ENCODE measurements around the gene EXOC1.
"Not testable (repeated sequence)": the region's sequence is repeated elsewhere in the genome, so short reads cannot be mapped to it uniquely, and the experiment has no call there.

Gene EXOC1

DNA sequence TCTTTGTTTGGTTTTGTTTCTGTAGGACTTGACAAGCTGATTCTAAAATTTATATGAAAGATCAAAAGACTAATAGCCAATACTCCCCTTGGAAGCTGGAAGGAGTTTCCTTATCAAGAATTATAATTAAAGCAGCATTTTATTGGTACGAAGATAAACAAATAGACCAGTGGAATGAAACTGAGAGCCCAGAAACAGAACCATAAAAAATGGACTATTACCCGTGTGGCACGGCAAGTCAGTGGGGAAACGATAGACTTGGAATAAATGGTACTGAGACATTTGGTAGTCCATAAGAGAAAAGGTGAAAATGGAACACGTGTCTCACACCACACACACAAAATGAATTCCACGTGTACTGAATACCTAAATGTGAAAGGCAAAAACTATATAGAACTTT lies 52.9 kb downstream of the EXOC1 start:
- Mint-ChIP-seq H3K4me3 (no peak overlapping the region), H3K27ac (no peak overlapping the region)

DNA sequence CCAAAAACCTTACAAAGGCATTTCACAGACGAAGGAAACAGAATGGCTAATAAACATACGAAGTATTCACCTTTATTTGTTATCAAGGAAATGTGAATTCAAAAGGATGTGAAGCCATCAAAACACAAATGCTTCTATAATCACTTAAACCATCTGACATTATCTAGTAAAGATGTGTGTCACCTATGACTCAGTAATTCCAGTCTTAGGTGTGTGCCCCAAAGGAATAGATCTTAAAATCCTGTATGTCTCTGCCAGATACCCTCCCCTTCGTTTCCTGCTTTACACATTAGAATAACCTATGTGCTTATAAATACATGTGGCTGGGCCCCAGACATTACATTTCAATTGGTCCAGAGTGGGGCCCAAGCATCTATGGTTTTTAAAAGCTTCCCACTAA lies 53.5 kb downstream of the EXOC1 start:
- H3K4me3 Mint-ChIP-seq, result no peak overlapping the region

More for the DNA sequence above, 52.9 kb downstream of the EXOC1 start:
- Mint-ChIP-seq H3K9me3 (no peaks in the 10 kb centered on the region), H3K4me1 (ENCODE audit: low read depth) (peaks cover 8% of the 10 kb centered on the region), H3K36me3 (ENCODE audit: low read depth) (peaks cover 27% of the 10 kb centered on the region), H3K27me3 (ENCODE audit: low read depth) (no peaks in the 10 kb centered on the region)

GRCh38 chr4:55907469-55907868 lies 54.0 kb downstream of the EXOC1 start:
- Mint-ChIP-seq H3K27ac (peak overlapping the region; percentile 43), H3K27me3 (ENCODE audit: low read depth) (no peaks in the 10 kb centered on the region), H3K36me3 (ENCODE audit: low read depth) (peaks cover 23% of the 10 kb centered on the region), H3K4me3 (no peak overlapping the region), H3K4me1 (ENCODE audit: low read depth) (peaks cover 8% of the 10 kb centered on the region), H3K9me3 (no peaks in the 10 kb centered on the region)

More for the DNA sequence above, 53.5 kb downstream of the EXOC1 start:
- Mint-ChIP-seq H3K9me3 (no peaks in the 10 kb centered on the region), H3K27ac (no peak overlapping the region), H3K36me3 (ENCODE audit: low read depth) (peaks cover 27% of the 10 kb centered on the region), H3K4me1 (ENCODE audit: low read depth) (peaks cover 8% of the 10 kb centered on the region), H3K27me3 (ENCODE audit: low read depth) (no peaks in the 10 kb centered on the region)

DNA sequence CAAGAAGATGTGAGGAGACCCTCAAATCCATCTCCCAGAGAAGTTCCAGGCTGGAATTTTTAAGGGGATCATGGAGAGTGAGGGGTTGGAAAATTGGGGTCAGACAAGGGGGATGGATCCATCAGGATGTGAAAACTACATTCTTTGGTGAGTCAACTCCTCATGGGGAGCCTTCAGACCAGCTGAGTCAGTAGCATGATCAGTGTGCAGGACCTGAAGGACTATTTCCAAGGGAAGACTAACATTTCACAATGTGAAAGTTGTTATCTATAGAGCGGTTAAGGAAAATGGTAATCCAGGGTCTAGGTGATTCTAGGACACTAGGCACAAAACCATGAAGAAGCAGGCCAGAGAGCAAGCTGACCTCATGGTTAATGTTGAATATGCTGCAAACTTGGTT lies 56.7 kb downstream of the EXOC1 start:
- Mint-ChIP-seq H3K36me3 (ENCODE audit: low read depth) (peaks cover 15% of the 10 kb centered on the region), H3K4me1 (ENCODE audit: low read depth) (peaks cover 8% of the 10 kb centered on the region), H3K27ac (no peak overlapping the region), H3K4me3 (no peak overlapping the region), H3K9me3 (no peaks in the 10 kb centered on the region), H3K27me3 (ENCODE audit: low read depth) (peaks cover 6% of the 10 kb centered on the region)

DNA sequence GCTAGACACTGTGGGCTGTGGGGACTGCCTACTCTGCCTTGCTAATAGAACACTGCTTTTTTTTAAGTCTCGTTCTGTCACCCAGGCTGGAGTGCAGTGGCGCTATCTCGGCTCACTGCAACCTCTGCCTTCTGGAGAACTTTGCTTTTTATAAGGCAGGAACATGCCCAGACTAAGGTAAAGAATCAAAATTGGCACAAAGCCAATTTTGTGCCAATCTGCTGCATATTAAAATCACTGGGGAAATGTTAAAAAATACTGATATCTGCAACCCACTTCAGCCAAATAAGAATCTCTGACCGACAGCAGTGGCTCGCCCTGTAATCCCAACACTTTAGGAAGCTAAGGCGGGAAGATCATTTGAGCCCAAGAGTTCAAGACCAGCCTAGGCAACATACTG lies 58.8 kb downstream of the EXOC1 start:
- Mint-ChIP-seq H3K27me3 (ENCODE audit: low read depth) (peaks cover 6% of the 10 kb centered on the region), H3K9me3 (no peaks in the 10 kb centered on the region), H3K27ac (no peak overlapping the region), H3K4me1 (ENCODE audit: low read depth) (peaks cover 5% of the 10 kb centered on the region), H3K4me3 (no peak overlapping the region), H3K36me3 (ENCODE audit: low read depth) (peaks cover 4% of the 10 kb centered on the region)

- Mint-ChIP-seq H3K4me1 (ENCODE audit: low read depth) (no peaks in the 10 kb centered on the region), H3K27me3 (ENCODE audit: low read depth) (no peaks in the 10 kb centered on the region), H3K9me3 (no peaks in the 10 kb centered on the region), H3K27ac (no peak overlapping the region), H3K36me3 (ENCODE audit: low read depth) (no peaks in the 10 kb centered on the region), H3K4me3 (no peak overlapping the region)
These were observed 67.1 kb downstream of the EXOC1 start for GRCh38 chr4:55920571-55920970.

DNA sequence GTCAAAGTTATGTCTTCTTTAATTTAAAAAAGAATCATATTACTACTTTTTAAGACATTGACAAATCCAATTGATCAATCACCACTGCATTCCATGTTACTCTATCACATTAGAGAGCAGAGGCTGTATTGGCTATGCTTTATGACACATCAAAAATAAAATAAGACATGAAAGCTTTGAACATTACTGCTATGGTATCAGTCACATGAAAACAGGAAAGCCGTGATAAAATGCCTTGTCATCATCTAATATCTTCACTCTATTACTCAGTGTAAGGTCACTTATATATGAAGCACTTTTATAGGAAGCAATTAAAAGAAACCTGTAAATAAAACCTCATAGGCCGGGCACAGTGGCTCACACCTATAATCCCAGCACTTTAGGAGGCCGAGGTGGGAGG lies 67.6 kb downstream of the EXOC1 start:
- no peaks in the 10 kb centered on the region for H3K9me3 Mint-ChIP-seq
- no peaks in the 10 kb centered on the region for H3K4me1 Mint-ChIP-seq (ENCODE audit: low read depth)
- no peaks in the 10 kb centered on the region for H3K27me3 Mint-ChIP-seq (ENCODE audit: low read depth)
- H3K4me3 Mint-ChIP-seq, result no peak overlapping the region
- no peak overlapping the region for H3K27ac Mint-ChIP-seq
- H3K36me3 Mint-ChIP-seq (ENCODE audit: low read depth), result no peaks in the 10 kb centered on the region

GRCh38 chr4:55925241-55925640 lies 71.8 kb downstream of the EXOC1 start:
- no peaks in the 10 kb centered on the region for H3K36me3 Mint-ChIP-seq (ENCODE audit: low read depth)
- no peaks in the 10 kb centered on the region for H3K9me3 Mint-ChIP-seq
- H3K27ac Mint-ChIP-seq, result no peak overlapping the region
- H3K4me3 Mint-ChIP-seq, result no peak overlapping the region
- H3K4me1 Mint-ChIP-seq (ENCODE audit: low read depth), result no peaks in the 10 kb centered on the region
- no peaks in the 10 kb centered on the region for H3K27me3 Mint-ChIP-seq (ENCODE audit: low read depth)

DNA sequence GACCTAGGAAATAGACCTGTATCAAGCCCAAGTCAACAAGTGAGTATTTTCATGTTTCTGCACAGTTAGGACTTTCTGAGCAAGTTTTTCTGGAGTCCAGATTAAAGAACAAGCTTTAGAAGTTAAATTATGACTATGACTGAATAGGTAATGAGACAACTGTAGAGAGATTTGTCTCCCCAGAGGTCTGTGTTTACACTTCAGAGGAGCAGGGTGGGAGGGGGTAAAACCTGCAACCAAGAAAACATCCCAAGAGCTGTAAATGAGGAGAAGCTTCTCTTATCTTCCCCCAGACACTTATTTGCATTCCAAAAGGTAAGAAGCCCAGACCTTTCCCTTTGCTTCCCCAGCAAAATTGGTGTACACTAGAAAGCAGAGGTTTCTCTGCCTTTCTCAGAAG lies 73.2 kb downstream of the EXOC1 start:
- no peaks in the 10 kb centered on the region for H3K4me1 Mint-ChIP-seq (ENCODE audit: low read depth)
- H3K27ac Mint-ChIP-seq, result no peak overlapping the region
- H3K27me3 Mint-ChIP-seq (ENCODE audit: low read depth), result no peaks in the 10 kb centered on the region
- no peak overlapping the region for H3K4me3 Mint-ChIP-seq
- H3K9me3 Mint-ChIP-seq, result no peaks in the 10 kb centered on the region
- H3K36me3 Mint-ChIP-seq (ENCODE audit: low read depth), result no peaks in the 10 kb centered on the region

- H3K27me3 Mint-ChIP-seq (ENCODE audit: low read depth), result no peaks in the 10 kb centered on the region
- H3K4me1 Mint-ChIP-seq (ENCODE audit: low read depth), result no peaks in the 10 kb centered on the region
- no peak overlapping the region for H3K27ac Mint-ChIP-seq
- no peaks in the 10 kb centered on the region for H3K36me3 Mint-ChIP-seq (ENCODE audit: low read depth)
- no peaks in the 10 kb centered on the region for H3K9me3 Mint-ChIP-seq
- no peak overlapping the region for H3K4me3 Mint-ChIP-seq
These were observed 74.5 kb downstream of the EXOC1 start for GRCh38 chr4:55927803-55928437.

DNA sequence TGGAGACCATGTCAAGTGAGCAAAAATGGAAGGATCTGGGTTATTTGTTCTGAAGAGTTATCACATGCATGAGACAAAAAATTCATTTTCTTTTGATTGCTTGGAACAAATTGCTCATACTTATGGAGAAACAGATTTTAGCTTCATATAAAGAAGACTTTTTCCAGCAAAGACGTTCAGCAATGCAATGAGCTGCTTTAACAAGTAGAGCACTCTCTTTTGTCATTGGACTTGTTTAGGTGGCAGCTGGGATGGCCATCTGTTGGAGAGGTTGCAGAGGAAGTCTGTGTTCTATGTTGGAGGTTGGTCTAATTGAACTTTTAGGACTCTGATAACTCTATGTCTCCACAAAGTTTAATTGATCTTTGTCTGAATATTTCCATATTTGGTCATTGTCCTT lies 75.4 kb downstream of the EXOC1 start:
- Mint-ChIP-seq H3K36me3 (ENCODE audit: low read depth) (no peaks in the 10 kb centered on the region), H3K27me3 (ENCODE audit: low read depth) (no peaks in the 10 kb centered on the region), H3K4me3 (no peak overlapping the region), H3K9me3 (no peaks in the 10 kb centered on the region), H3K27ac (no peak overlapping the region), H3K4me1 (ENCODE audit: low read depth) (no peaks in the 10 kb centered on the region)

- Mint-ChIP-seq H3K4me1 (ENCODE audit: low read depth) (no peaks in the 10 kb centered on the region), H3K4me3 (no peak overlapping the region), H3K27me3 (ENCODE audit: low read depth) (peaks cover 7% of the 10 kb centered on the region), H3K9me3 (peaks cover 12% of the 10 kb centered on the region), H3K36me3 (ENCODE audit: low read depth) (no peaks in the 10 kb centered on the region), H3K27ac (no peak overlapping the region)
These were observed 77.6 kb downstream of the EXOC1 start for GRCh38 chr4:55931043-55931442.

- Mint-ChIP-seq H3K27me3 (ENCODE audit: low read depth) (peaks cover 11% of the 10 kb centered on the region), H3K4me3 (no peak overlapping the region), H3K4me1 (ENCODE audit: low read depth) (no peaks in the 10 kb centered on the region), H3K36me3 (ENCODE audit: low read depth) (no peaks in the 10 kb centered on the region), H3K9me3 (peaks cover 16% of the 10 kb centered on the region), H3K27ac (no peak overlapping the region)
These were observed 78.4 kb downstream of the EXOC1 start for GRCh38 chr4:55931833-55932232.

DNA sequence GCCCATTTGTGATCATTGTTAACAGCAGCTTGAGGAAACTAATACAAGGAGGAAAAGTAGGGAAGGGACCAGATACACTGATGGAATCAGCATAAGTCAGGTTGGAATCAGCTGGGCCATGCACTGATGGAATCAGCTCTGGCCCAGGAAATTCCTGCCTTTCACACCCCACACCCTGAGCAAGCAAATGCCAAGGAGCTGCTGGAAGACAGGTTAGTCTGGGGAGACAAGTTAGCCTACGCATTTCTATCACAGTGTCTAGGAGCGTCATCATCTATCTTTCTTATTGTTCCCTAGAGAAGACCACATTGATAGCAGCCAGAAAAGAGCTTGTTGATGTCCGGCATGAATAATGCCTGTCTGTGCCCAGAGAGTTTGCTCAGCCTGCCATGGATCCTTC lies 79.1 kb downstream of the EXOC1 start:
- H3K36me3 Mint-ChIP-seq (ENCODE audit: low read depth), result no peaks in the 10 kb centered on the region
- no peaks in the 10 kb centered on the region for H3K4me1 Mint-ChIP-seq (ENCODE audit: low read depth)
- no peak overlapping the region for H3K4me3 Mint-ChIP-seq
- no peak overlapping the region for H3K27ac Mint-ChIP-seq
- H3K9me3 Mint-ChIP-seq, result peaks cover 21% of the 10 kb centered on the region
- peaks cover 11% of the 10 kb centered on the region for H3K27me3 Mint-ChIP-seq (ENCODE audit: low read depth)

GRCh38 chr4:55933611-55934010 lies 80.2 kb downstream of the EXOC1 start:
- H3K9me3 Mint-ChIP-seq, result peaks cover 29% of the 10 kb centered on the region
- no peaks in the 10 kb centered on the region for H3K4me1 Mint-ChIP-seq (ENCODE audit: low read depth)
- H3K27me3 Mint-ChIP-seq (ENCODE audit: low read depth), result peaks cover 11% of the 10 kb centered on the region
- H3K36me3 Mint-ChIP-seq (ENCODE audit: low read depth), result peaks cover under 1% of the 10 kb centered on the region
- H3K4me3 Mint-ChIP-seq, result no peak overlapping the region
- no peak overlapping the region for H3K27ac Mint-ChIP-seq

- not testable (repeated sequence) for H3K4me1 Mint-ChIP-seq (ENCODE audit: low read depth); H3K27ac Mint-ChIP-seq; H3K4me3 Mint-ChIP-seq; H3K36me3 Mint-ChIP-seq (ENCODE audit: low read depth)
- peaks cover 11% of the 10 kb centered on the region for H3K27me3 Mint-ChIP-seq (ENCODE audit: low read depth)
- peaks cover 38% of the 10 kb centered on the region for H3K9me3 Mint-ChIP-seq
These were observed 82.5 kb downstream of the EXOC1 start for GRCh38 chr4:55935907-55936306.
